ENCODE measurements around the gene ADAMTS7.
"Not testable (repeated sequence)": the region's sequence is repeated elsewhere in the genome, so short reads cannot be mapped to it uniquely, and the experiment has no call there.

The ADAMTS7 gene

GRCh38 chr15:78740904-78741274 lies 70.4 kb downstream of the ADAMTS7 start:
- no peak for TF ChIP-seq CTCF (conservative IDR thresholded peaks at IDR 0.05; ENCODE audit: low read depth, low read length)
- Histone ChIP-seq H4K20me1 (ENCODE audit: insufficient read depth) (no peaks in the 10 kb centered on the region), H3K4me3 (IDR thresholded peaks at IDR 0.05; ENCODE audit: insufficient read depth, low read depth, low read length) (no peak overlapping the region), H2AFZ (ENCODE audit: low read depth) (no peak overlapping the region; the same call in 1 of the 2 replicates), H3K4me1 (ENCODE audit: low read depth, poor library complexity, severe bottlenecking) (peaks cover 25% of the 10 kb centered on the region), H3K4me2 (no peak overlapping the region; the same call in 1 of the 2 replicates), H3K27me3 (ENCODE audit: insufficient read depth, low read depth) (no peaks in the 10 kb centered on the region), H3K36me3 (ENCODE audit: insufficient read depth) (no peaks in the 10 kb centered on the region), H3K9ac (no peak overlapping the region), H3K27ac (no peak overlapping the region), H3K79me2 (ENCODE audit: insufficient read depth, low read depth) (no peaks in the 10 kb centered on the region)

- peak overlapping the region; percentile 69 for H2AFZ ChIP-seq (ENCODE audit: low read depth)
- no peak overlapping the region for H3K27ac ChIP-seq
- peak; percentile 64 for TF ChIP-seq CTCF (conservative IDR thresholded peaks at IDR 0.05; ENCODE audit: low read depth, low read length)
- no peaks in the 10 kb centered on the region for H3K36me3 ChIP-seq (ENCODE audit: insufficient read depth)
- H4K20me1 ChIP-seq (ENCODE audit: insufficient read depth): no peaks in the 10 kb centered on the region
- no peaks in the 10 kb centered on the region for H3K27me3 ChIP-seq (ENCODE audit: insufficient read depth, low read depth)
- H3K4me3 ChIP-seq (IDR thresholded peaks at IDR 0.05; ENCODE audit: insufficient read depth, low read depth, low read length): no peak overlapping the region
- H3K79me2 ChIP-seq (ENCODE audit: insufficient read depth, low read depth): no peaks in the 10 kb centered on the region
- peaks cover 25% of the 10 kb centered on the region for H3K4me1 ChIP-seq (ENCODE audit: low read depth, poor library complexity, severe bottlenecking)
- H3K4me2 ChIP-seq: no peak overlapping the region
- no peak overlapping the region for H3K9ac ChIP-seq
Measured at GRCh38 chr15:78739996-78740903, 71.0 kb downstream of the ADAMTS7 start.

- Histone ChIP-seq H3K27ac (no peak overlapping the region), H4K20me1 (ENCODE audit: insufficient read depth) (no peaks in the 10 kb centered on the region), H3K27me3 (ENCODE audit: insufficient read depth, low read depth) (no peaks in the 10 kb centered on the region), H3K79me2 (ENCODE audit: insufficient read depth, low read depth) (no peaks in the 10 kb centered on the region), H3K4me2 (no peak overlapping the region), H2AFZ (ENCODE audit: low read depth) (no peak overlapping the region), H3K9ac (no peak overlapping the region), H3K4me1 (ENCODE audit: low read depth, poor library complexity, severe bottlenecking) (peaks cover 25% of the 10 kb centered on the region), H3K4me3 (IDR thresholded peaks at IDR 0.05; ENCODE audit: insufficient read depth, low read depth, low read length) (no peak overlapping the region), H3K36me3 (ENCODE audit: insufficient read depth) (no peaks in the 10 kb centered on the region)
- TF ChIP-seq CTCF (conservative IDR thresholded peaks at IDR 0.05; ENCODE audit: low read depth, low read length): no peak
Measured at GRCh38 chr15:78739206-78739605, 72.1 kb downstream of the ADAMTS7 start.

DNA sequence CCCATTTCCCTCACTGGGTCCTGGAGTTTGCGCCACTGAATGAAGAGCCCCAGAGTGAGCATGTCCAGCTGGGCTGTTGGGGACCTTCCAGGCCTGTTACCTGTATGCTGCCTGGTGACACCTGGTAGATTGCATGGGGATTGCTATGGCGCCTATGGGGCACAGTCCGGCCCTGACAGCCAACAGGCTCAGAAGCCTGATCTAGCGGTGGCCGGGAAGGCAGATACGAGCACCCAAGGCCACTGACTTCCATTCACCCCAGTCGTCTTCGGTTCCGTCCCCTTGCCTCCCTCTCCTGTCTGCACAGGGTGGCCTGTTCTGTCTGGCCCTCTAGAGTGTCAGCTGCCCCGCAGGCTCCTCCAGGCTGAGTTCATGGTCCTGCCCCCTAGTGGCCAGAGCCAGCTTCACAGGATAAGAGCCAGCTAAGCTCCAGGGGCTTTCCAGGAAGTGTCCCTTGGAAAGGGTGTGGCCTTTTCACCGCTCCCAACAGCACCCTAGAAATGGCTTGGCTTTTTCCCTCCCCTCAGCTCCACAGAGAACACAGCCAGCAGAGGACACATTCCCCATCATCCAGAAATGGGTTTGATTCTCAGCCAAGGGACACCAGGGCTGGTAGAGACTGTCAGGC lies 73.2 kb downstream of the ADAMTS7 start:
- not testable (repeated sequence) for H4K20me1 ChIP-seq (ENCODE audit: insufficient read depth); H3K79me2 ChIP-seq (ENCODE audit: insufficient read depth, low read depth)
- H2AFZ ChIP-seq (ENCODE audit: low read depth): peak overlapping the region; percentile 54; the same call in 1 of the 2 replicates

More for the DNA sequence above, 73.2 kb downstream of the ADAMTS7 start:
- Histone ChIP-seq H3K4me1 (ENCODE audit: low read depth, poor library complexity, severe bottlenecking) (peaks cover 25% of the 10 kb centered on the region), H3K4me2 (peak overlapping the region; percentile 39; the same call in 1 of the 2 replicates)
- H3K36me3 ChIP-seq (ENCODE audit: insufficient read depth); H3K4me3 ChIP-seq (IDR thresholded peaks at IDR 0.05; ENCODE audit: insufficient read depth, low read depth, low read length); H3K9ac ChIP-seq; H3K27ac ChIP-seq; H3K27me3 ChIP-seq (ENCODE audit: insufficient read depth, low read depth): not testable (repeated sequence)
- TF ChIP-seq CTCF (conservative IDR thresholded peaks at IDR 0.05; ENCODE audit: low read depth, low read length): peak; percentile 81

Measured in KMS-11 (cell line).